AG09309 (cell line): ENCODE data around the gene APOL2.
A peak's percentile ranks its signal among the peaks of the same experiment; 100 is the strongest.
"Not testable (repeated sequence)": the region's sequence is repeated elsewhere in the genome, so short reads cannot be mapped to it uniquely, and the experiment has no call there.

Experiments
- DNase-seq: peaks from one replicate; pipeline ENCODE4 v3.0.0-alpha.2; 2010; ENCODE audit warnings: low read depth
- H3K4me3 ChIP-seq: 2 replicates; pipeline ENCODE4 v1.5.1; 2011; ENCODE audit warnings: mild to moderate bottlenecking, low read depth, low read length, moderate library complexity; ENCODE audit not compliant: control insufficient read depth
- TF ChIP-seq, protein P1 (sequence below): IDR thresholded peaks from 2 replicates; pipeline ENCODE4 v1.5.1; 2011; ENCODE audit warnings: mild to moderate bottlenecking, low read depth, low read length, inconsistent platforms; ENCODE audit not compliant: insufficient read depth, control insufficient read depth; ENCODE audit errors: missing control alignments

The APOL2 gene

DNA sequence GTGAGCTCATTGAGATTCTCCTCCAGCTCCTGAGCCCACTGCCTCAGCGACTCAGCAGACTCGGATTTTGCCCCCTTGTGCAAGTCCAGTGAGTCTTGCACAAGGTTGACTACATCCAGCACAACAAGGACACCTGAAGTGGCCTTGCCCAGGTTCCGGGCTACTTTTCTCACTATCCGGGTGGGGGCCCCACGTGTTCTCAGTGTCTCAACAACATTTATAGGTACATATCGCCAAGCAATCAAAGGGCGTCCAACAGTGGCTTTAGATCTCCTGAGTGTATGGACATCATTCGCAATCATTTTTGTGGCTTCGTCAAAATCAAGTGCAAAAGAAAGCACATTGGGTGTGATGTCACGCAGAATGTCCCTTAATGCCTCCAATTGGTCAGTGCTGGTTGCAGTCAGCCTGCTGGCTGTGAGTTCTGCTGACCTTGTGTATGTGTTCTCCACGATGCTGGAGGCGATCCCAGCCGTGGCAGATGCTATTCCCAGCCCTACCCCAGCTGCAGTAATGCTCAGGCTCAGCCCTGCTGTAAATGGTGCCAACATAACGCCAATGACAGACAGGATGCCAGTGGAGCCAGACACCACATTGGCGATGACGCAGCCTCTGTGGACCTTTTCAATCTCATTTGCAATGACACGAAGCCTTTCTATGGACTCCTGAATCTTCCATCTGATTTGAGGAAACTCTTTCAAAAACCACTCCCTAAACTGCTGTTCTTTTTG, 48.1 kb downstream of the APOL2 start:
- no peak overlapping the region for H3K4me3 ChIP-seq
- TF ChIP-seq, protein P1, sequence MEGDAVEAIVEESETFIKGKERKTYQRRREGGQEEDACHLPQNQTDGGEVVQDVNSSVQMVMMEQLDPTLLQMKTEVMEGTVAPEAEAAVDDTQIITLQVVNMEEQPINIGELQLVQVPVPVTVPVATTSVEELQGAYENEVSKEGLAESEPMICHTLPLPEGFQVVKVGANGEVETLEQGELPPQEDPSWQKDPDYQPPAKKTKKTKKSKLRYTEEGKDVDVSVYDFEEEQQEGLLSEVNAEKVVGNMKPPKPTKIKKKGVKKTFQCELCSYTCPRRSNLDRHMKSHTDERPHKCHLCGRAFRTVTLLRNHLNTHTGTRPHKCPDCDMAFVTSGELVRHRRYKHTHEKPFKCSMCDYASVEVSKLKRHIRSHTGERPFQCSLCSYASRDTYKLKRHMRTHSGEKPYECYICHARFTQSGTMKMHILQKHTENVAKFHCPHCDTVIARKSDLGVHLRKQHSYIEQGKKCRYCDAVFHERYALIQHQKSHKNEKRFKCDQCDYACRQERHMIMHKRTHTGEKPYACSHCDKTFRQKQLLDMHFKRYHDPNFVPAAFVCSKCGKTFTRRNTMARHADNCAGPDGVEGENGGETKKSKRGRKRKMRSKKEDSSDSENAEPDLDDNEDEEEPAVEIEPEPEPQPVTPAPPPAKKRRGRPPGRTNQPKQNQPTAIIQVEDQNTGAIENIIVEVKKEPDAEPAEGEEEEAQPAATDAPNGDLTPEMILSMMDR: no peak
- DNase-seq: peak; percentile 29

GRCh38 chr22:36187862-36188261, 51.5 kb downstream of the APOL2 start:
- DNase-seq, H3K4me3 ChIP-seq: not testable (repeated sequence)

DNA sequence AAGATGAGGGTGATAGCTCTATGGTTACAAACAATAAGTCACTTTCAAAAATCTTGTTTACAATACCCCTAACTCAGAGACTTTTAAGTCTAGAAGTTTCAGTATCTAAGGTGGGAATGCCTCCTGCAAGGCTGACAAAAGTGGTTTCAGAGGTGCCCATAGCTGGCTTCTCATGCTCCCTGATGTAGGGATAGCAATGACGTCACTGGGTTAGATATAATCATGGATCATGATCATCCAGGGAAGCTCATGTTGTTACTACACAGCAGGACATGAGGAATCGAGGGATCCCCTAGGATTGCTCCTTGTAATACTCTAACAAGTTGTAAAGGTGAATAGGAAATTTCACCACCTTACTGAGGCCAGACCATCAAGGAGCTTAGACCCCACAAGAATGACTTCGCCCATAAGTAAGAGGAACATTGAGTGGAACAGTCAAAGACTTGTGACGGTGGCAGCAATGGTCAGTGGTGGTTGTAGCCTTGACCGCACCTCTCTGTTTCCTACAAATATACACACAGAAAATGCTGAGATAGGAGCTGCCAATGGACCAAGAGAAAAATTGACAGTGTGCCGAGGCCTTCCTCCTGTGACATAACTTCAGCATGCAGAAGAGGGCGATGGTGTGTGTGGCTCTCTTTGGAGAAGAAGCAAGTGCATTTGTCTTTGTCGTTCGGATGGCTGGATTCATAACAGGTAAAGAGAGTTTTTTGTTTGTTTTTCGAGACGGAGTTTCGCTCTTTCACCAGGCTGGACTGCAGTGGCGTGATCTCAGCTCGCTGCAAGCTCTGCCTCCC, 53.3 kb downstream of the APOL2 start:
- TF ChIP-seq, protein P1: no peak
- no peak overlapping the region for H3K4me3 ChIP-seq
- DNase-seq: no peak

DNA sequence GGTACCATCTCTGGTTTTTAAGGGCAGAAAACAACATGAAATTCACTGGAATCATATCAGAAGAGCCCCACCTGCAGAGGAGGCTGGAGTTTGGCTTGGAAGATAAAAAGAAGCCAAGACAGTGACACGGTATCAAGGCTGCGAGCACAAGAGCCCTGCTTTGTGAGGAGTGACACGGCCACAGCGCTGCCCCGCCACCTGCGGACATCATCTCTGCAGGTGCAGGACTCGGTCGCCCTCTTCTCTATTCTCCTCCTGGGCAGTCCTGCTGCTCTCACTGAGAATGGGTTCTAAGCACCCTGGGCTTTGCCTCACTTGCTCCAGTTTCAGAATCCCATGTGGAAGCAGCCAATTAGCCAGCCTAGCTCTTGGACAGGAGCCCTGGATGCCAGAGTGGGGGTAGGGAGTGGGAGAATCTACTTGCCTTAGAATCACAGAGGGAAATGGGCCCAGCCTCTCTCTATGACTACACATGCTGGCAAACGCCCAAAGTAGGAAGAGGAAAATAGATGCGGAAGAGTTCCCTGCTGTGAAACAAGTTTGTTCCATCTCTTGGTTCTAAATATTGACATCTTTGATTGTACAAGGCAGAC, 54.8 kb downstream of the APOL2 start:
- peak; percentile 25 for DNase-seq
- H3K4me3 ChIP-seq: no peak overlapping the region
- TF ChIP-seq, protein P1: no peak

GRCh38 chr22:36183446-36183845, 55.9 kb downstream of the APOL2 start:
- DNase-seq: no peak
- H3K4me3 ChIP-seq: no peak overlapping the region
- TF ChIP-seq, protein P1: no peak

GRCh38 chr22:36182857-36183256, 56.5 kb downstream of the APOL2 start:
- no peak for DNase-seq
- no peak overlapping the region for H3K4me3 ChIP-seq
- TF ChIP-seq, protein P1: no peak

GRCh38 chr22:36182056-36182455, 57.3 kb downstream of the APOL2 start:
- TF ChIP-seq, protein P1: no peak
- DNase-seq: no peak
- H3K4me3 ChIP-seq: no peak overlapping the region
